Measurements from ENCODE around the gene SLC34A3. TPM values are rescaled to one million over a fixed set of nuclear protein-coding genes. Genes with fewer than 3 reads are reported as not detected.
"Not testable (repeated sequence)": the region's sequence is repeated elsewhere in the genome, so short reads cannot be mapped to it uniquely, and the experiment has no call there.

Gene SLC34A3
- total RNA-seq, 1 experiment from 2014 or later = 0.06 TPM

GRCh38 chr9:137228968-137229896, 1.5 kb upstream of the SLC34A3 start:
- DNase-seq (ENCODE audit: low read depth) = no peak

GRCh38 chr9:137229903-137230704, 597 bp upstream of the SLC34A3 start:
- DNase-seq (ENCODE audit: low read depth) = no peak

GRCh38 chr9:137231372-137232039, 805 bp downstream of the SLC34A3 start:
- DNase-seq (ENCODE audit: low read depth) = no peak

- no peak for DNase-seq (ENCODE audit: low read depth)
Measured at GRCh38 chr9:137232101-137232500, 1.4 kb downstream of the SLC34A3 start.

GRCh38 chr9:137232510-137232909, 1.8 kb downstream of the SLC34A3 start:
- DNase-seq (ENCODE audit: low read depth) = peak; percentile 41

- no peak for DNase-seq (ENCODE audit: low read depth)
Measured at GRCh38 chr9:137233143-137233980, 2.7 kb downstream of the SLC34A3 start.

- DNase-seq (ENCODE audit: low read depth) = no peak
Measured at GRCh38 chr9:137234055-137234697, 3.5 kb downstream of the SLC34A3 start.

- no peak for DNase-seq (ENCODE audit: low read depth)
Measured at GRCh38 chr9:137234758-137235423, 4.2 kb downstream of the SLC34A3 start.

- DNase-seq (ENCODE audit: low read depth) = no peak
Measured at GRCh38 chr9:137235424-137236237, 4.9 kb downstream of the SLC34A3 start.

GRCh38 chr9:137236238-137236935, 5.7 kb downstream of the SLC34A3 start:
- DNase-seq (ENCODE audit: low read depth) = peak; percentile 63

GRCh38 chr9:137236936-137237421, 6.3 kb downstream of the SLC34A3 start:
- no peak for DNase-seq (ENCODE audit: low read depth)

GRCh38 chr9:137237759-137238726, 7.3 kb downstream of the SLC34A3 start:
- peak; percentile 66 for DNase-seq (ENCODE audit: low read depth)

- not testable (repeated sequence) for DNase-seq (ENCODE audit: low read depth)
Measured at GRCh38 chr9:137239541-137240200, 9.0 kb downstream of the SLC34A3 start.

GRCh38 chr9:137240318-137240840, 9.7 kb downstream of the SLC34A3 start:
- peak; percentile 80 for DNase-seq (ENCODE audit: low read depth)

- DNase-seq (ENCODE audit: low read depth) = peak; percentile 100
Measured at GRCh38 chr9:137240841-137241489, 10.3 kb downstream of the SLC34A3 start, which contains the start of gene TUBB4B. Gene TUBB4B, plus strand, starts transcription at chr9:137241287. Its CDS starts 74 bp downstream, at chr9:137241361.
